SK-N-SH (cell line): ENCODE results near the gene PRG3. TPM values are rescaled to one million over a fixed set of nuclear protein-coding genes. Genes with fewer than 3 reads are reported as not detected.

Experiments used
- CTCF ChIA-PET: fragments of 300-600, 350-600 bp; formaldehyde crosslinking; extraction: SDS; loops from one replicate; lab custom pipeline; 2021; lab: Yijun Ruan, JAX
- POLR2A ChIA-PET: fragments of 350-600 bp; sonication (Branson Sonifier 250); formaldehyde crosslinking; extraction: SDS; loops from one replicate; lab custom pipeline; 2020; ENCODE audit warnings: antibody characterized with exemption, inconsistent platforms; lab: Yijun Ruan, JAX
- DNase-seq: peaks from one replicate; pipeline ENCODE4 v3.0.0; 2012
- H2AFZ ChIP-seq: fragments of 200-600 bp; sonication (generic); 2 replicates; pipeline ENCODE4 v1.8.1; 2016; ENCODE audit warnings: antibody characterized with exemption, mild to moderate bottlenecking, low read depth
- H3F3A ChIP-seq: fragments of 200-600 bp; sonication (generic); replicated peaks from 2 replicates; pipeline ENCODE3; 2016; ENCODE audit warnings: antibody characterized with exemption, mild to moderate bottlenecking; ENCODE audit not compliant: insufficient read depth
- H3K27ac ChIP-seq, 2 experiments: fragments of 200-500 bp in 1 of 2; fragments of 200-600 bp in 1 of 2; sonication (Bioruptor generic) in 1 of 2; sonication (generic), shearing (Covaris generic) in 1 of 2; 2 replicates each; pipeline versions ENCODE4 v1.5.1 to v1.6.1; 2014 to 2016; ENCODE audit warnings: low read depth in 2 of 2, inconsistent platforms in 1 of 2, low read length in 1 of 2, mild to moderate bottlenecking in 1 of 2, mixed read lengths in 1 of 2
- H3K27me3 ChIP-seq: fragments of 200-600 bp; sonication (generic), shearing (Covaris generic); 2 replicates; pipeline ENCODE4 v1.6.1; 2016; ENCODE audit warnings: mixed run types; ENCODE audit not compliant: insufficient read depth
- H3K36me3 ChIP-seq, 2 experiments: fragments of 200-500 bp in 1 of 2; fragments of 200-600 bp in 1 of 2; sonication (Bioruptor generic) in 1 of 2; sonication (generic) in 1 of 2; replicated peaks in 1 of 2; 2 replicates each; pipeline versions ENCODE3 to v1.5.1; 2014 to 2016; ENCODE audit warnings: low read length in 1 of 2, mild to moderate bottlenecking in 1 of 2; ENCODE audit not compliant: insufficient read depth in 2 of 2, control insufficient read depth in 1 of 2
- H3K4me1 ChIP-seq, 2 experiments: fragments of 200-500 bp in 1 of 2; fragments of 200-600 bp in 1 of 2; sonication (Bioruptor generic) in 1 of 2; sonication (generic), shearing (Covaris generic) in 1 of 2; 2 replicates each; pipeline versions ENCODE4 v1.5.1 to v1.6.1; 2014 to 2016; ENCODE audit warnings: low read depth in 1 of 2, low read length in 1 of 2, mixed run types in 1 of 2; ENCODE audit not compliant: insufficient read depth in 2 of 2, control insufficient read depth in 1 of 2
- H3K4me2 ChIP-seq: fragments of 200-600 bp; sonication (generic), shearing (Covaris generic); 2 replicates; pipeline ENCODE4 v1.6.1; 2017; ENCODE audit warnings: mixed run types
- H3K4me3 ChIP-seq, 2 experiments: fragments of 200-500 bp in 1 of 2; fragments of 200-600 bp in 1 of 2; sonication (Bioruptor generic) in 1 of 2; sonication (generic), shearing (Covaris generic) in 1 of 2; 2 replicates each; pipeline versions ENCODE4 v1.5.1 to v1.8.1; 2014 to 2016; ENCODE audit warnings: low read depth in 2 of 2, inconsistent platforms in 1 of 2, low read length in 1 of 2, mild to moderate bottlenecking in 1 of 2, mixed read lengths in 1 of 2, moderate library complexity in 1 of 2
- H3K79me2 ChIP-seq: fragments of 200-600 bp; sonication (generic); 2 replicates; pipeline ENCODE4 v1.8.1; 2017; ENCODE audit warnings: mild to moderate bottlenecking; ENCODE audit not compliant: insufficient read depth
- H3K9ac ChIP-seq: fragments of 200-600 bp; sonication (generic); 2 replicates; pipeline ENCODE4 v1.6.1; 2017; ENCODE audit warnings: mixed run types
- H3K9me2 ChIP-seq: fragments of 200-600 bp; sonication (generic); 2 replicates; pipeline ENCODE4 v1.6.1; 2017; ENCODE audit warnings: mixed run types
- H3K9me3 ChIP-seq: fragments of 200-600 bp; sonication (generic); 2 replicates; pipeline ENCODE4 v1.6.1; 2017; ENCODE audit warnings: mixed run types, mild to moderate bottlenecking, moderate library complexity
- H4K20me1 ChIP-seq: fragments of 200-600 bp; sonication (generic); 2 replicates; pipeline ENCODE4 v1.6.1; 2017; ENCODE audit warnings: mild to moderate bottlenecking, mixed run types; ENCODE audit not compliant: insufficient read depth
- CTCF ChIP-seq: fragments of 200-600 bp; sonication (generic); IDR thresholded peaks from 2 replicates; pipeline ENCODE4 v1.6.1; 2017; ENCODE audit warnings: antibody characterized with exemption, mild to moderate bottlenecking, moderate library complexity
- EP300 ChIP-seq, 2 experiments: IDR thresholded peaks; 2 replicates each; pipeline versions ENCODE4 v1.4.0 to v1.6.1; 2012; ENCODE audit warnings: borderline replicate concordance in 1 of 2, low read depth in 1 of 2, low read length in 1 of 2
- EZH2phosphoT487 ChIP-seq: fragments of 200-600 bp; sonication (generic); IDR thresholded peaks from 2 replicates; pipeline ENCODE4 v1.6.1; 2017; ENCODE audit warnings: low read depth, mixed run types, mild to moderate bottlenecking, antibody characterized with exemption, moderate library complexity, borderline replicate concordance
- GABPA ChIP-seq: IDR thresholded peaks from 2 replicates; pipeline ENCODE4 v1.4.0; 2012; ENCODE audit warnings: low read depth, mild to moderate bottlenecking
- IRF3 ChIP-seq: fragments of 150-350 bp; IDR thresholded peaks from 2 replicates; pipeline ENCODE4 v1.6.1; 2016; ENCODE audit warnings: mild to moderate bottlenecking, low read depth, low read length
- JUND ChIP-seq: IDR thresholded peaks from 2 replicates; pipeline ENCODE4 v1.4.0; 2012
- MAX ChIP-seq: IDR thresholded peaks from 2 replicates; pipeline ENCODE4 v1.4.0; 2012; ENCODE audit warnings: low read depth
- MXI1 ChIP-seq: IDR thresholded peaks from 2 replicates; pipeline ENCODE4 v1.6.1; 2012; ENCODE audit warnings: mild to moderate bottlenecking, low read depth, low read length, improper control_type of control experiment
- REST ChIP-seq: IDR thresholded peaks from 2 replicates; pipeline ENCODE4 v1.6.1; 2012; ENCODE audit warnings: mild to moderate bottlenecking, low read depth, low read length, moderate library complexity
- TAF1 ChIP-seq: IDR thresholded peaks from 2 replicates; pipeline ENCODE4 v1.6.1; 2012; ENCODE audit warnings: low read depth, mild to moderate bottlenecking, low read length, moderate library complexity, borderline replicate concordance
- YY1 ChIP-seq: IDR thresholded peaks from 2 replicates; pipeline ENCODE4 v1.4.0; 2012; ENCODE audit warnings: low read depth, mild to moderate bottlenecking
- WGBS: methylation state at CpG from one replicate; pipeline ENCODE4 v1.1.6; 2017; ENCODE audit warnings: low lambda C conversion rate; 5-methylcytosine and 5-hydroxymethylcytosine counted together
- polyA plus RNA-seq, 3 experiments: library from polyadenylated mRNA; depleted of rRNA; stranded (reverse); fragments of >200 nt; gene quantifications; 2 replicates each; pipeline ENCODE4 v1.2.3, GENCODE V29; 2012

The PRG3 gene
- polyA plus RNA-seq (2012; rRNA removed): not detected in 2 replicates
- not detected in 2 replicates for polyA plus RNA-seq (2012; cell fraction: cytosol; rRNA removed)
- not detected in 2 replicates for polyA plus RNA-seq (2012; cell fraction: nucleus; rRNA removed)

- ChIA-PET POLR2A (no interaction called here), CTCF (interaction anchor here (1.2 kb wide), 1 partner anchor 77 kb away, joined by 5 read pairs; no protein-coding TSS in a partner anchor)
- H3K9me3 ChIP-seq: no peaks in the 10 kb centered on the region
- no peaks in the 10 kb centered on the region for H3K79me2 ChIP-seq
- TF ChIP-seq MXI1 (no peak), CTCF (no peak), GABPA (no peak), REST (no peak), YY1 (no peak), EZH2phosphoT487 (no peak), MAX (no peak), JUND (no peak), TAF1 (no peak)
- H2AFZ ChIP-seq: no peak within 1 kb of the TSS
- H4K20me1 ChIP-seq: no peaks in the 10 kb centered on the region
- no peak within 1 kb of the TSS for H3K27ac ChIP-seq
- H3F3A ChIP-seq: no peaks in the 10 kb centered on the region
- H3K9ac ChIP-seq: no peak within 1 kb of the TSS
- no peaks in the 10 kb centered on the region for H3K36me3 ChIP-seq
- H3K4me2 ChIP-seq: no peak within 1 kb of the TSS
- no peak within 1 kb of the TSS for H3K4me3 ChIP-seq
- WGBS: 45% methylated on average over 2 of the region's 2 CpGs
- no peaks in the 10 kb centered on the region for H3K9me2 ChIP-seq
- no peak for DNase-seq
- no peaks in the 10 kb centered on the region; a peak in 1 of 4 replicates for H3K4me1 ChIP-seq
- peaks cover 7% of the 10 kb centered on the region; the same call in 1 of the 2 replicates for H3K27me3 ChIP-seq
Observed at GRCh38 chr11:57380975-57381374, at the start of gene PRG3. Gene PRG3 (minus strand): TSS chr11:57381150. CDS start chr11:57380708, 442 bp downstream.

GRCh38 chr11:57429946-57430345 lies 49.0 kb upstream of the PRG3 start:
- no peaks in the 10 kb centered on the region for H3K9me3 ChIP-seq
- no peak overlapping the region for H3K27ac ChIP-seq
- WGBS: 67% methylated on average over 4 of the region's 4 CpGs
- no peak overlapping the region for H3K4me2 ChIP-seq
- no peaks in the 10 kb centered on the region for H3K9me2 ChIP-seq
- TF ChIP-seq EP300 (IDR thresholded peaks at IDR 0.05; ENCODE audit: borderline replicate concordance in 1 of 2, low read depth in 1 of 2, low read length in 1 of 2) (no peak), IRF3 (no peak)
- peaks cover 14% of the 10 kb centered on the region in 2 experiments; a peak in 2 of 4 replicates for H3K4me1 ChIP-seq
- no peak overlapping the region for H3K9ac ChIP-seq
- H3K79me2 ChIP-seq: no peaks in the 10 kb centered on the region
- H3K36me3 ChIP-seq: no peaks in the 10 kb centered on the region
- H3K4me3 ChIP-seq: no peak overlapping the region
- no peak overlapping the region for H2AFZ ChIP-seq
- no peaks in the 10 kb centered on the region for H3F3A ChIP-seq
- ChIA-PET POLR2A (no interaction called here), CTCF (interaction anchor here (0.7 kb wide), 1 partner anchor 27 kb away, joined by 3 read pairs; no protein-coding TSS in a partner anchor)
- no peaks in the 10 kb centered on the region for H4K20me1 ChIP-seq
- no peaks in the 10 kb centered on the region; the same call in 1 of the 2 replicates for H3K27me3 ChIP-seq
- DNase-seq: no peak
